GM10266 (cell line): ENCODE measurements around the gene GOLIM4.
A peak's percentile ranks its signal among the peaks of the same experiment; 100 is the strongest.

Source experiments
- DNase-seq: peaks from one replicate; pipeline ENCODE4 v3.0.0; 2012; ENCODE audit errors: extremely low spot score
- TF ChIP-seq, protein P1 (sequence below): IDR thresholded peaks from 2 replicates; pipeline ENCODE4 v1.5.1; 2012; ENCODE audit warnings: mild to moderate bottlenecking, low read depth; ENCODE audit not compliant: control insufficient read depth, insufficient read depth; ENCODE audit errors: missing control alignments

The GOLIM4 gene

DNA sequence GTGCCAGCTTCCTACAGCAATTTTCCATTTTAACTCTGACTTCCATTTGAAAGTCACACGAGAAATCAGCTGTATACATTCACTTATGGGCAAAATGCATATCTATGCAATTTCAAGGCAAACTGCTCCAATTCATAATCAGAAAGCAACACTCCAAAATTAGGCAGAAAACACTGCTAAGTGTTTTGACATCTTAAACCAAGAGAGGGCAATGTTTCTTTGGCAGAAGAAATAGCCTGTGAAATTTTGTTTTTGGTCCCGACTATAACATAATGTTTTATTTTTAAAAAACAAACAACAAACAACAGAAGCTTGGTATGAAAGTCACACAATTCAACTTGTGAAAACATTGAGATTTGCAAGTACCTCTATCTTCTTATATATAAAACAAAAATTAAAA, 42.6 kb downstream of the GOLIM4 start:
- TF ChIP-seq, protein P1, sequence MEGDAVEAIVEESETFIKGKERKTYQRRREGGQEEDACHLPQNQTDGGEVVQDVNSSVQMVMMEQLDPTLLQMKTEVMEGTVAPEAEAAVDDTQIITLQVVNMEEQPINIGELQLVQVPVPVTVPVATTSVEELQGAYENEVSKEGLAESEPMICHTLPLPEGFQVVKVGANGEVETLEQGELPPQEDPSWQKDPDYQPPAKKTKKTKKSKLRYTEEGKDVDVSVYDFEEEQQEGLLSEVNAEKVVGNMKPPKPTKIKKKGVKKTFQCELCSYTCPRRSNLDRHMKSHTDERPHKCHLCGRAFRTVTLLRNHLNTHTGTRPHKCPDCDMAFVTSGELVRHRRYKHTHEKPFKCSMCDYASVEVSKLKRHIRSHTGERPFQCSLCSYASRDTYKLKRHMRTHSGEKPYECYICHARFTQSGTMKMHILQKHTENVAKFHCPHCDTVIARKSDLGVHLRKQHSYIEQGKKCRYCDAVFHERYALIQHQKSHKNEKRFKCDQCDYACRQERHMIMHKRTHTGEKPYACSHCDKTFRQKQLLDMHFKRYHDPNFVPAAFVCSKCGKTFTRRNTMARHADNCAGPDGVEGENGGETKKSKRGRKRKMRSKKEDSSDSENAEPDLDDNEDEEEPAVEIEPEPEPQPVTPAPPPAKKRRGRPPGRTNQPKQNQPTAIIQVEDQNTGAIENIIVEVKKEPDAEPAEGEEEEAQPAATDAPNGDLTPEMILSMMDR, result peak; percentile 42
- DNase-seq, result no peak

DNA sequence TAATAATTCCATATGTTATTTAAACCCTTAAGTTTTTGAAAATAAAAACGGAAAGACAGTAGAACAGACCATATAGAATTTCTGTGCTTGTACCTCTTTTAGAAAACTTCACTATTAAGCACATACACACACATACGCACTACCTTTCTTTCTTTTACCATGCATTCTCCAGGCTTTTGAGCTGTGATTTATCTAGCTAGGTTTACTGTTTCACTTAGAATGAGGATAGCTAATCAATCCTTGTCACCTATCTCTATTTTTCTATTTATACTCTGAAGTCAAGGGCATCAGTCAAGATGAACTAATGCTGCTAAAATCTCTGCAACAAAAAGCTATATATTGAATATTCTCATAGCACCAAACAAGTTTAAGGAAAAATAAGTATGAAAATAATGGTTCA, 43.2 kb downstream of the GOLIM4 start:
- TF ChIP-seq, protein P1, result no peak
- DNase-seq, result no peak

DNA sequence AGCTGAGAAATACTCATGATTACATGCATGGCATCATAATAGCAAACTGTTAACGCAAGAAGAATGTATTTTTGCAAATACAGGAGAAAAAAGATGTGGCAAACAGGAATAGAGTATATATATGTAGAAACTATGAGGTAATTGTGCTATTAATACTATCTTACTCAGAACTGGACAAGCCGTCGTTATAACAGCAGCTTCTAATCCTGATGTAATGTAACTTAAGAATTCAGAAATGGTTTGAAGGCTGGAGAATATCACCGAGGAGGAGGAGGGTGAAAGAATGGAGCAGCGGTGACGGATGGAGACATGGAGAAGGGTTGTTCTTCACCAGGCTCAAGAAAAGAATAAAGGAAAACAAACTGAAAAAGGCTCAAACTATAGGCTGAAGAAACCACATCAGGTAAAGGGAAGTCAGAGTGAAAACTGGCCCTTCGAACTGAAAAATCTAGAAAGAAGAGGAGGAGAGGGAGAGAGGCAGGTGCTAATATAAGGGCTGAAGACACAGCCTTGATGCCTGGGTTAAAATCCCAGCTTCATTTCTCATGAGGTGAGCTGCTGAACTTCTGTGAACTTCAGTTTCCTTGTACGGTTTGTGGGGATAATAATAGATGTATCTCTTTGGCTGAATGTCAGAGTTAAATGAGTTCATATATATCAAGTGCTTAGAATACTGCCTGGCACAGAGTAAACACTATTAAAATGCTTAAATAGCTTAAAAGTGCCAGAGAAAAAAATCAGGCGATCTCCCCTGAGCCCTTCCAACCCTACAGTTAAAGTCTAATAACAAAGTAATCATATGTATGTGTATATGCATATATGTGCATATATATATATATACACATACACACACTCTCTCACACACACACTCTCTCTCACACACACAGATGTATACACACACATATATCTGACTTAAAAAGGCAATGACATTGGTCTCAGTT, 43.9 kb downstream of the GOLIM4 start:
- TF ChIP-seq, protein P1, result no peak
- DNase-seq, result peak; percentile 49

DNA sequence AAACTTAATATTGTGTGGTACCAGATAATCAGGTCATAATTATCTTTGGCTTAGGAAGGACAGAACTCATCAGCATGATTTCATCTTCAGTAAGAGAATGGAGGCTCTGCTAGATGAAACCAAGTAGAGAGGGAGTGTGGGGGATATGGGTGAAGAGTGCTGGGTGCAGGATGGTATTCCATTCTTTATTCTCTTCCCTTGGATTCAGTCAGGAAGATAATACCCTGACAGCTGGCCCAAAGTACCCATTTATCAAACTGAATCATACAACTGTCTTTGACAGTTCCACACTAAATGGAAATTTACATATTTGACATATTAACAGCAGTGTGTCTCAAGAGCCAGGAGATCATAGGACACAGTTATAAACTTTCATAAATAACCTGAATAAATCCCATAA, 44.7 kb downstream of the GOLIM4 start:
- no peak for DNase-seq

DNA sequence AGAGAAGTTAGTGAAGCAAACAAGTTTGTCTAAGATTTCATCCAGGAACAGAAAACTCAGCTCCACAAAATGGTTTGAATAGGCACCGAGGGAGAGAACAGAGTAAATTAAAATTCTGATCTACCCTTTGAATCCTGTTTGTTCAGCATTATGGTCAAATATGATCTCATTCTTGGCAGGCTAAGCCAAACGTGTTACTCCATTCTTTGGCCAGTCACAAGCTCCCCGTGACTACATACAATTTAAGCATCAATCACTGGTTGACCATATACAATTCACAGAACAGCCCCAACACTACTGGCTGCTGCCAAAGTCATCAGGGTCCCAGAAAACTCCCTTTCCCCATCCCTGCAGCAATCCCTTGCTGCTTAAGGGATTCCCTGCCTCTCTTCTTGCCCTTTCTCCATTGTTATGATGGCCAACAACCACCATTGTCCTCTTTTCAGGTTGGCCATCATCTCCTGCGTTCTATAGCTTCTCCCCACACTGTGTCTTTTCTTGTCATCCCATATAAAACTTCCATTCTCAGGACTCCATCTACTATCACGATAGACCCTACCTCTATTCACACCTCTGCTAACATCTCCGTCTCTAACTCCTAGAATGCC, 46.3 kb downstream of the GOLIM4 start:
- DNase-seq, result no peak
- TF ChIP-seq, protein P1, result no peak

More for the DNA sequence above, 44.7 kb downstream of the GOLIM4 start:
- TF ChIP-seq, protein P1, result no peak

DNA sequence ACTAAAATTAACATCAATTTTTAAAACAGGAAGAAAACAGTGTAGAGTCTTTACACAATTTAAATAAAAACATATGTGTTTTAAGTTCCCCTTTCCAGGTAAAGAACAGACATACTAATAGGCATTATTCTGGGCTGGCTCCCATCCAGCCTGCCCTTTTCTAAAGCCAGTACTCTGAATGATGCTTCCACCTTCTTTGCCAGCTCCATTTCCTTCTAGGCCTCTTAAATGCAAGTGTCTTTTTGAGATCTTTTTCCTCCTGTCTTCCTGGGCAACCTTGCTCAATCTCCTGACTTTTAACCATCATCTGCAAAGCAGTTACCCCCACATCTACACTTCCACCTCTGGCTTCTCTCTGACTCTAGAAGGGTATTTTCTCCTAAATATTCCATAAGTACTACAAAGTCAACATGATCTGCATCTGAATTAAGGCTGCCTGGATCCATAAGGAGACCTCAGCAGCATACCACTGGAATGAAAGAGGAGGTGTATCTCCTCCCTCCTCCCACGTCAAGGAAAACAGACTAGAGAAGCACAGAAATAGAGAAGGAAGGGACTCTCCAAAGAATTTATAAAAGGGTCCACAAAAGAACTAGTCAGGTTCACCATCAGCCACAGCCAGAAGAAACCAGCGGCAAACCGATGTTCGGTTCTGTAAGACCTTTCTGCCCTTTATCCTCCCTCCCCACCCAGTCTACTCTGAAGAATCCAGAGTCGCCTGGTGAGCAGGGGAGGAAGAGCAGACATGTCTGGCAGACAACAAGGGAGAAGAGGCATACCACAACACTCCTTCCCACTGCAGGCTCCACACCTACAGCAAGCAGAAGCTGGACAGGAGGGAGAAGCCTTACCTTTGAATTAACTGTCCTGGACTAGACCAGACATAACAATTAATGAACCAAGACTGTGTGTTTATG, 47.1 kb downstream of the GOLIM4 start:
- TF ChIP-seq, protein P1, result no peak
- no peak for DNase-seq
